ENCODE data around the gene TK1.
"Not testable (repeated sequence)": the region's sequence is repeated elsewhere in the genome, so short reads cannot be mapped to it uniquely, and the experiment has no call there.

TK1 gene

DNA sequence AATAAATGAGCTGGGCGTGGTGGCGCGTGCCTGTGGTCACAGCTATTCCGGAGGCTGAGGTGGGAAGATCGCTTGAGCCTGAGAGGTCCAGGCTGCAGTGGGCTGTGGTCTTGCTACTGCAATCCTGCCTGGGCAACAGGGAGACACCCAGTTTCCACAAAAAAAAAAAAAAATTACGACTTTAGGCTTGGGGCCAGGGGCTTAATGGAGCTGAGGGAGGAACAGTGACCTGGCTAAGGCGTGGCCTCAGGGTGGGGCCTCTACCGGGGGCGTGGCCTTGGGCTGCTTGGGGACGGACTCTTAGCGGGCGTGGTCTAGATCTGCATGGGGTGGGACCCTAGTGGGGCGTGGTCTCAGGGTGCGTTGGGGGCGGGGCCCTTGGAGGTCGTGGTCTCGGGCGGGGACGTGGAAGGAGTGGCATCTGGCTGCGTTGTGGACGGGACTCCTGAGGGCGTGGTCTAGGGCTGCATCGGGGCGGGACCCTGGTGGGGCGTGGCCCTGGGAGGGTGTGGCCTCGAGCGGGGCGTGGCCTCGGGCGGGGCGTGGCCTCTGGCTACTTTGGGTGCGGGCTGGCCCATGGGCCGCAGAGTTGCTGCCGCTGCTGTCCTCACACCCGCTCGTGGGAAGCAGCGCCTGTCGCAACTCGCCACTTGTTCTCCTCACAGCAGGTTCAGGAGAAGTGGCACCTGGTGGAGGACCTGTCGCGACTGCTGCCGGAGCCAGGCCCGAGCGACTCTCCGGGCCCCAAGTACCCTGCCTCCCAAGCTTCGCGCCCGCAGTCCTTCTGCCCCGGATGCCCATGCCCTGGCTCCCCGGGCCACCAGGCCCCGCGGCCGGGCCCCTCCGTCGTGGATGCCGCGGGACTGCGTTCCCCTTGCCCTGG is 46.4 kb downstream of the TK1 start:
- H3K4me3 Mint-ChIP-seq, result peak overlapping the region; percentile 47
- peaks cover 60% of the 10 kb centered on the region for H3K36me3 Mint-ChIP-seq
- no peaks in the 10 kb centered on the region for H3K27me3 Mint-ChIP-seq
- H3K9me3 Mint-ChIP-seq, result no peaks in the 10 kb centered on the region
- peaks cover 96% of the 10 kb centered on the region for H3K4me1 Mint-ChIP-seq
- ATAC-seq, result peak; percentile 89
- H3K27ac Mint-ChIP-seq, result peak overlapping the region; percentile 99

DNA sequence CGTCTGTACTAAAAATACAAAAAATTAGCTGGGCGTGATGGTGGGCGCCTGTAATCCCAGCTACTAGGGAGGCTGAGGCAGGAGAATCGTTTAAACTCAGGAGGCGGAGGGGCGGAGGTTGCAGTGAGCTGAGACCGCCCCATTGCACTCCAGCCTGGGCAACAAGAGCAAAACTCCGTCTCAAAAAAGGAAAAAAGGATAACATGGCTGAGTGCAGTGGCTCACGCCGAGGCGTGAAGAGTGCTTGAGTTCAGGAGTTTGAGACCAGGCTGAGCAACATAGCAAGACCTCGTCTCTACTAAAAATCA is 47.0 kb downstream of the TK1 start:
- Mint-ChIP-seq H3K4me1 (peaks cover 93% of the 10 kb centered on the region), H3K36me3 (peaks cover 66% of the 10 kb centered on the region), H3K4me3 (peak overlapping the region; percentile 16), H3K27ac (peak overlapping the region; percentile 99)
- ATAC-seq, H3K9me3 Mint-ChIP-seq, H3K27me3 Mint-ChIP-seq: not testable (repeated sequence)

DNA sequence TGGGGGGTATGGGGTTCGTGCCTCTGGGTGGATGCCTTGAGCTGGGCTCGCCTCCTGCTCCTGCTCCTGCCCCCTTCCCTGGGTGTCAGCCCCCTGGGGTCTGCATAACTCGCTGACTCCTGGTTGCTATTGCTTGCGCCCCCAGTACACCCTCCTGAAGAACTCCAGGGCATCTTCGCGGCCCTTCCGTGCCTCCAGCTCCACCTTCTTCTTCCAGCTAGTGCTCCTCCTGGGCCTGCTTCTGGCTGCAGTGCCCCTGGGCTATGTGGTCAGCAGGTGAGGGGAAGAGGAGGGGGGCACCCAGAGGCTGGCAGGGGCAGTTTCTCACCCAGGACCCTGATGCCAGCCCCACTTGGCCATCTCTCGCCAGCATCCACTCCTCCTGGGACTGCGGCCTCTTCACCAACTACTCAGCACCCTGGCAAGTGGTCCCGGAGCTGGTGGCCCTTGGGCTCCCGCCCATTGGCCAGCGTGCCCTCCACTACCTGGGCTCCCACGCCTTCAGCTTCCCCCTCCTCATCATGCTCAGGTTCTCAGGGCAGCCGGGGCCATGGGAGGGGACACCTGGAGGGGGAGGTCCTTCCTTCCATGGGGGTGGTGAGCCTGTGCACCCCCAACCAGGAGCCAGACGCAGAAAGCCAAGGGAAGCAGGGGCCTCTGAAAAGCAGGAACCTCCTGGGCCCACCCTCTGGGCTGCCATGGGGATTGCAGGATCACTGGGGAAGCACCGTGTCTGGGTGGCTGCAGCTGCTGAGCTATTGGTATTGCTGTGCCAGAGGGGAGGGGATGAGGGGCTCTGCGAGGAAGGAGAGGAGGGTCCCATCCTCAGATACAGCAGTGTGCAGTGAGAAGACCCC is 48.4 kb downstream of the TK1 start:
- peak overlapping the region; percentile 84 for H3K4me3 Mint-ChIP-seq
- no peaks in the 10 kb centered on the region for H3K27me3 Mint-ChIP-seq
- H3K9me3 Mint-ChIP-seq, result no peaks in the 10 kb centered on the region
- H3K4me1 Mint-ChIP-seq, result peaks cover 93% of the 10 kb centered on the region
- peaks cover 80% of the 10 kb centered on the region for H3K36me3 Mint-ChIP-seq
- peak overlapping the region; percentile 99 for H3K27ac Mint-ChIP-seq
- no peak for ATAC-seq

DNA sequence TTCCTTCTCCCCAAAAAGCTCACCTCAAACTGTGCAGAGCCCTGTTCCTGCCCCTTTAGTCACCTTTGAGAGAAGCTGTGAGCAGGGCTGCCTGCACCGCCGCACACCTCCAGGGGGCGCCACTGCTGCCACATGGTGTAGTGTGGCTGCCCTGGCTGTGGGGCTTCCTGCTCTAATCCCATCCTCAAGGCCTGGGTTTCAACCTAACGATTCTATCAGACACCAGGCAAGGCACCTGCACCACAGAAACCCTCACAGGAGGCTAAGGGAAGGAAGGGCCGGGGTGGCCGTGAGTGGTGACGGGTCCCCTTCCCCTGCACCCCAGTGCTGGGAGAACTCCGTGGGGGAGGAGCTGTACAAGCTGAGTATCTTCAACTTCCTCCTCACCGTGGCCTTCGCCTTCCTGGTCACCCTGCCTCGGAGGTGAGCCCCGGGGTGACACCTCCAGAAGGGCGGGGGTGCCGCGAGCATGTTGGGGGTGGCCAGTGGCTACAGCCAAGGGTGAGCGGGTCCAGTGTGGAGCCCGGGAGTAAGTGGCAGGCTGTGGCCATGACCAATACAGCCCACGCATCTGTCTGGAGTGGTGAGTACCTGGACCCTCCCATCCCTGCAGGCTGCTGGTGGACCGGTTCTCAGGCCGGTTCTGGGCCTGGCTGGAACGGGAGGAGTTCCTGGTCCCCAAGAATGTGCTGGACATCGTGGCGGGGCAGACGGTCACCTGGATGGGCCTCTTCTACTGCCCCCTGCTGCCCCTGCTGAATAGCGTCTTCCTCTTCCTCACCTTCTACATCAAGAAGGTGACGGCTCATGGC is 49.3 kb downstream of the TK1 start:
- peak; percentile 44 for ATAC-seq
- Mint-ChIP-seq H3K4me1 (peaks cover 93% of the 10 kb centered on the region), H3K4me3 (peak overlapping the region; percentile 84), H3K27ac (peak overlapping the region; percentile 99), H3K36me3 (peaks cover 80% of the 10 kb centered on the region), H3K27me3 (no peaks in the 10 kb centered on the region), H3K9me3 (no peaks in the 10 kb centered on the region)

DNA sequence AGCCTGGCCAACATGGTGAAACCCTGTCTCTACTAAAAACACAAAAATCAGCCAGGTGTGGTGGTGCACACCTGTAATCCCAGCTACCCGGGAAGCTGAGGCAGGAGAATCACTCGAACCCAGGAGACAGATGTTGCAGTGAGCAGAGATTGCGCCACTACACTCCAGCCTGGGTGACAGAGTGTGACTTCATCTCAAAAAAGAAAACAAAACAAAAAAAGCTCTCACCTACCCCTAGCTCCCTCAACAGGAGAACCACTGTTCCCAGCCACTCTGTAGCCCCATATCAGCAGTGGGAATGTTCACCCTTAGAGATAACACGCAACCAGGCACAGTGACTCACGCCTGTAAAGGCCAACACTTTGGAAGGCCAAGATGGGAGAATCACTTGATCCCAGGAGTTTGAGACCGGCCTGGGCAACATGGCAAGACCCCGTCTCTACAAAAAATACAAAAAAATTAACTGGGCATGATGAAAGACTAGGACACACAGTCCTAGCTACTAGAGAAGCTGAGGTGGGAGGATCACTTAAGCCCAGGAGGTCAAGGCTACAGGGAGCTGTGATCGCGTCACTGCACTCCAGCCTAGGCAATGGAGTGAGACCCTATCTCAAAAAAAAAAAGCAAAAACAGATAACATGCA is 50.9 kb downstream of the TK1 start:
- ATAC-seq, result no peak
- H3K4me1 Mint-ChIP-seq, result peaks cover 80% of the 10 kb centered on the region
- H3K27ac Mint-ChIP-seq, result peak overlapping the region; percentile 82
- H3K4me3 Mint-ChIP-seq, result peak overlapping the region; percentile 13
- no peaks in the 10 kb centered on the region for H3K9me3 Mint-ChIP-seq
- H3K27me3 Mint-ChIP-seq, result no peaks in the 10 kb centered on the region
- peaks cover 81% of the 10 kb centered on the region for H3K36me3 Mint-ChIP-seq

DNA sequence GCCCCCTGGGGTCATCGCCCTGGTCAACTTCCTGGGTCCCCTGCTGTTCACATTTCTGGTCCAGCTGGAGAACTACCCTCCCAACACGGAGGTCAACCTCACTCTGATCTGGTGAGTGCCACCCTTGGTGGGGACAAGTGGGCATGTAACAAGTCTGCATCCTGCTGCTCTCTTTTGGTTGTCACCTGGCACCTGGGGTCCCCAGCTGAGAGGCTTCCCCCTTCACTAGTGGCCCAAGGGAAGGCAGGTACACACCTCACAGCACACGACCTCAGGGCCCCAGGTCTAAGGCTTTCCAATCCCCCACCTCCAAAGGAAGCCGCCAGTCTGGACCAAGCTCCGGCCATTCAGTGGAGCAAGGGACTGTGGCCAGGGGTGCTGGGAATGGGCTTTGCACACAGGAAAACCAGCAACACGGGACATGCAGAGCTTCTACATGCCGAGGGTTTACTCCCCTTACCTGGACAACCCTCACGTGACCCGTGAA is 51.9 kb downstream of the TK1 start:
- H3K9me3 Mint-ChIP-seq, result no peaks in the 10 kb centered on the region
- peaks cover 81% of the 10 kb centered on the region for H3K36me3 Mint-ChIP-seq

DNA sequence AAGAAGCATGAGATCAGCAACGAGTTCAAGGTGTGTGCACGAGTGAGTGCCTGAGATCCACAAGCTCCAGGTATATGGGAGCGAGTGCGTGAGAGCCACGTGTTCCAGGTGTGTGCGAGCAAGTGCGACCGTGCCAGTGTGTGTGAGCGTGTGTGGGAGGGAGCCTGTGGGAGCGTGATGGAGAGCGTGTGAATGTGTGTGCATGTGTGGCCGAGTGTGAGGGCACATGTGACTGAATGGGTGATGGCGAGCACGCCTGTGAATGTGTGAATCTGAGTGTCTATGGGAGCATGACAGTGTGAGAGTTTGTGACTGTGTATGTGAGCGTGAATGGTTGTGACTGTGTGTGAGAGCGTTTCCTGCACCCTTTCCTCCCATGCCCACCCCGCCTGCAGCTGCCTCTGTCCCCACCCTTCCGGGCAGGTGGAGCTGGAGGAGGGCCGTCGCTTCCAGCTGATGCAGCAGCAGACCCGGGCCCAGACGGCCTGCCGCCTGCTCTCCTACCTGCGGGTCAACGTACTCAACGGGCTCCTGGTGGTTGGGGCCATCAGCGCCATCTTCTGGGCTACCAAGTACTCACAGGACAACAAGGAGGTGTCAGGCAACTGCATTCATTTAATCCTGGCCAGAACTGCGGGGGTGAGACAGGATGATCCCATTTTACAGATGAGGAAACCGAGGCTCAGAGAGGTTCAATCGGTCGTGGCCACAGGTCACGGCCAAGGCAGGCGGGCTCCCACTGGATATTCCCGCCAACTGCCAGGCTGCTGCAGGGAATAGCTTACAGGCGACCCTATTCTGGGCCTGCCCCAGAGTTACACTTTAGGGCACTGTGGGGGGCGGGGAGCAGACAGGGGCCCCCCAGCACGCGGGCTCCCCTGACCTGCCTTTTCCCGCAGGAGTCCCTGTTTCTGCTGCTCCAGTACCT is 52.6 kb downstream of the TK1 start:
- Mint-ChIP-seq H3K27ac (peak overlapping the region; percentile 82), H3K36me3 (peaks cover 74% of the 10 kb centered on the region), H3K4me1 (peaks cover 82% of the 10 kb centered on the region), H3K4me3 (peak overlapping the region; percentile 94), H3K9me3 (no peaks in the 10 kb centered on the region), H3K27me3 (no peaks in the 10 kb centered on the region)
- peak; percentile 0 for ATAC-seq

More for the DNA sequence above, 51.9 kb downstream of the TK1 start:
- H3K4me1 Mint-ChIP-seq, result peaks cover 82% of the 10 kb centered on the region
- H3K4me3 Mint-ChIP-seq, result peak overlapping the region; percentile 39
- no peaks in the 10 kb centered on the region for H3K27me3 Mint-ChIP-seq
- no peak for ATAC-seq
- H3K27ac Mint-ChIP-seq, result peak overlapping the region; percentile 82

DNA sequence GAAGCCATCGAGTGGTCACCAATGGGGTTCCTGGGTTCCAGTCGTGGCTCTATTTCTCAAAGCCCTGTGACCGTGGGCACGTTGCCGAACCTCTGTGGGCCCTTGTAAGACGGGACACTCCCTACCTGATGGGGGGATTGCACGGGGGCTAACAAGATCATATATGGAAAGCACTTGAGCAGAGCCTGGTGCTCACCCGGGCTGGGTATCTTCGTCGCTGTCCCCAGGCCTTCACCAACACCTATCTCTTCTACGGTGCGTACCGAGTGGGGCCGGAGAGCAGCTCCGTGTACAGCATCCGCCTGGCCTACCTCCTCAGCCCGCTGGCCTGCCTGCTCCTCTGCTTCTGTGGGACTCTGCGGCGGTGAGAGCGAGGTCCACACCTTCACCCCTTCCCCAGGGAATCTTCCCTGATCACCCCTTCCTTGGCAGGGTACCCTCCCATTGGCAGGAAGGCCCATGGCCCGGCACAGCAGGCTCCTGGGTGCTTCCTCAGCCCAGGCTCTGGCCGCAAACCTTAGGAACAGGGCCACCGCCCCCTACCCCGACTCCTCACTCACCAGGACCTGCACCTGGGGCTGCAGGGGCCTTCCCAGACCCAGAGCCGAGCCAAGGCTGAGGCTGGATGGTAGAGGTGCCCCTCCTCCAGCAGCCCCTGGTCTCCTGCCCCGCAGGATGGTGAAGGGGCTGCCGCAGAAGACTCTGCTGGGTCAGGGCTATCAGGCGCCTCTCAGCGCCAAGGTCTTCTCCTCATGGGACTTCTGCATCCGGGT is 53.5 kb downstream of the TK1 start:
- H3K9me3 Mint-ChIP-seq, result no peaks in the 10 kb centered on the region
- peak overlapping the region; percentile 82 for H3K27ac Mint-ChIP-seq
- H3K4me1 Mint-ChIP-seq, result peaks cover 80% of the 10 kb centered on the region
- no peaks in the 10 kb centered on the region for H3K27me3 Mint-ChIP-seq
- peaks cover 65% of the 10 kb centered on the region for H3K36me3 Mint-ChIP-seq
- peak overlapping the region; percentile 94 for H3K4me3 Mint-ChIP-seq
- ATAC-seq, result no peak

DNA sequence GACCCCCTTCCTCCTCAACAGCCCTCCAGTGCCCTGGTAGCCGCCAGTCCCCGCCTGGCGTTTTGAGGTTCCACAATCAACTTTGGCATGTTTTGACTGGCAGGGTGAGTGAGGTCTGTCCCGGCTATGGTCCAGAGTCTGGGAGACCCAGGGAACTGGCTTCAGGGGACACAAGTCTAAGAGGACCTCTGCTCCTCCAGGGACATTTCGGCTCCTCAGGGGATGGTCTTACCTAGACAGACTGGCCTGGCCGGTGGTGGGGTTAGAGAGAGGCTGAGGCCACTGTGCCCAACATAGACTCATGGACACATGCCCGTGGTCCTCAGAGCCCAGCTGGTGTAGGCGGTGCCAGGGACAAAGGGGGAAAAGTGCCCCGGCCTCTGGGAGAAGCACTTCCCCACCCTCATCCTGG is 54.1 kb downstream of the TK1 start:
- Mint-ChIP-seq H3K4me1 (peaks cover 74% of the 10 kb centered on the region), H3K4me3 (peak overlapping the region; percentile 94), H3K9me3 (no peaks in the 10 kb centered on the region), H3K27ac (peak overlapping the region; percentile 82), H3K27me3 (no peaks in the 10 kb centered on the region), H3K36me3 (peaks cover 64% of the 10 kb centered on the region)
- ATAC-seq, result no peak

DNA sequence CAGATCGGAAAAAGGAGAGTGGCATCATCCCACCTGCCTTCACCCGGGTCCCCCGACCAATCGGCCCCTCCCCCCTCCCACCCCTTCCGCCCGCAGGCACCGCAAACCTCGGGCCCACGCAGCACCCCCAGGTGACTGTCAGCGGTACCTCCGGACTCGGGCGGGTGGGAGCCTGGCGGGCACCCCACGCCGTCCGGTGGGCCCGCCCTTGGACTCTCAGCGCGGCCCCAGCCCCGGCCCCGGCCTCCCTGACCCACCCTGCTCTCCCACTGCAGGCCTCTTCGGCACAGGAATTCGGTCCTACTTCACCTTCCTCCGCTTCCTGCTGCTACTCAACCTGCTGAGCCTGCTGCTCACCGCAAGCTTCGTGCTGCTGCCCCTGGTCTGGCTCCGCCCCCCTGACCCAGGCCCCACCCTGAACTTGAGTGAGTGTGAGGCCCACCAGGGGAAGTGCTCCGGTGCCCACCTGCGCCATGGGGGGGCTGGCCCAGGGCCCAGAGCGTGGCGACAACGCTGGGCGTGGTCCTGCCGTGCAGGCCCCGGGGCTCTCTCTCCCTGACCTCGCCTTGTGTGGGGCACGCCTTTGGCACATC is 54.7 kb downstream of the TK1 start:
- Mint-ChIP-seq H3K9me3 (no peaks in the 10 kb centered on the region), H3K27me3 (no peaks in the 10 kb centered on the region), H3K36me3 (peaks cover 65% of the 10 kb centered on the region), H3K4me1 (peaks cover 72% of the 10 kb centered on the region), H3K27ac (peak overlapping the region; percentile 82), H3K4me3 (peak overlapping the region; percentile 94)
- peak; percentile 70 for ATAC-seq

DNA sequence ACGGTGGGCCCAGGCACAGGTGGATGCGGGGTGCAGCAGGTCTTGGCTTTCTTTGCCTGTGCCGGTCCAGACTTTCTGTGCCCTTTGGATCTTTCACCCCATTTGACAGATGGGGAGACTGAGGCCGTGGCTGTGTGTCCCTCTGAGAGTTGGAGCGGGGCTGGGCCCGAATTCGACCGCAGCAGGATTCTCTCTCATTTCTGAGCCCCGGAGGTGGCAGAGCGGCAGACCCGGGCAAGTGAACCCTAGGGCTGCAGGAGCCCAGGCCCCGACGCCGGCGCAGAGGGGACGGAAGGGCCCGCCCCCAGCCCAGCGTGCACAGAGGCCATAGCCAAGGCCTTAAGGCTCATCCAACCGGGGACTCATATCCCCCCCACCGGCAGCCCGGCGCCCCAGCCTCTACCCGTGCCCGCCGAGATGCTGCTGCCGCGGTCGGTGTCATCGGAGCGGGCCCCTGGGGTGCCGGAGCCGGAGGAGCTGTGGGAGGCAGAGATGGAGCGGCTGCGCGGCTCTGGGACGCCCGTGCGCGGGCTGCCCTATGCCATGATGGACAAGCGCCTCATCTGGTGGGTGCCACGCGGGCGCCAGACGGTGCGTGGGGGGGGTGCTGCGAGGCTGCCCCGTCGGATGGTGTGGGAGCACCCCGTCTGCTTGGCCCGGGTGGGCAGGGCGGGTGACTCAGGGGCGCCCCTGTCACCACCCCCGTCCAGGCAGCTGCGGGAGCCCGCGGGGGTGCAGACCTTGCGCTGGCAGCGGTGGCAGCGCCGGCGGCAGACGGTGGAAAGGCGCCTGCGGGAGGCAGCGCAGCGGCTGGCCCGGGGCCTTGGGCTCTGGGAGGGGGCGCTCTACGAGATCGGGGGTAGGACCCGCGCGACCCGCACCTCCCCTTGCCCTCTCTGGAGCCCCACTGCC is 55.4 kb downstream of the TK1 start:
- Mint-ChIP-seq H3K4me1 (peaks cover 73% of the 10 kb centered on the region), H3K27ac (peak overlapping the region; percentile 82), H3K9me3 (no peaks in the 10 kb centered on the region), H3K36me3 (peaks cover 68% of the 10 kb centered on the region), H3K4me3 (peak overlapping the region; percentile 94), H3K27me3 (no peaks in the 10 kb centered on the region)
- ATAC-seq, result peak; percentile 1
